ENCODE results near the gene TRIM46.
"Not testable (repeated sequence)": the region's sequence is repeated elsewhere in the genome, so short reads cannot be mapped to it uniquely, and the experiment has no call there.

TRIM46 gene

DNA sequence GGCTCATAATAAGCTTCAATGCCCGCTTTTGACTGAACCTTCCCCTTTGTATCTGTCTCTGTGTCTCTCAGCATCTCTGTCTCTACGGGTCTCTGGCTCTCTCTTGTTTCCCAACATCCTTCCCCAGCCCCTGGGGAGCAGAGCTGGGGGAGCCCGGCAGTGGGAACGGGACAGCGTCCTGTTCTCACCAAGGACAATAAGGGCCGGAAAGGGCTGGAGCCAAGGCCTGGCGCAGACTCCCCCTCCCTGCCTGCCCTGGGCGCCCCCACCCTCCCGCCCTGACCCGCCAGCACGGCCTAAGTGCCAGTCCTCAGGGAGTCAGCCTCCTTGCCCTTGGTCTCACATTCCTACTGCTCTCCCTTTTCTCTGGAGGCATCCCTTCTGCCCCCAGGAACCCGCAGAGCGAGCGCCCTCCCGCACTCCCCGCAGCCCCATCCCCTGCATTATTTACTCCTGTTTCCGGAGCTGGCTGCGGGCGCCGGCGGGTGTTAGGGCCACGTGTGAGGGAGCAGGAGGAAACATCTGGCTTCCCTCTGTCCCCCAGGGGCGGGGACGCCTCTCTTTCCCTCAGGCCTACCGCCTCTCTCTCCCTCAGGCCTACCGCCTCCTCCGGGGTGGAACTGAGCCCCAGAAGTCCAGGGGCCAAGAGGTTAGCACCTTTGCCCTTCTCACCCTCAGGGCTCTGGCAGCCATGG, 7.0 kb upstream of the TRIM46 start:
- H3K4me3 ChIP-seq (ENCODE audit: low read depth, low read length), result no peak overlapping the region
- TF ChIP-seq, protein P1, sequence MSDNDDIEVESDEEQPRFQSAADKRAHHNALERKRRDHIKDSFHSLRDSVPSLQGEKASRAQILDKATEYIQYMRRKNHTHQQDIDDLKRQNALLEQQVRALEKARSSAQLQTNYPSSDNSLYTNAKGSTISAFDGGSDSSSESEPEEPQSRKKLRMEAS (IDR thresholded peaks at IDR 0.05; ENCODE audit: low read depth, low read length), result peak; percentile 60
- TF ChIP-seq, protein P2, sequence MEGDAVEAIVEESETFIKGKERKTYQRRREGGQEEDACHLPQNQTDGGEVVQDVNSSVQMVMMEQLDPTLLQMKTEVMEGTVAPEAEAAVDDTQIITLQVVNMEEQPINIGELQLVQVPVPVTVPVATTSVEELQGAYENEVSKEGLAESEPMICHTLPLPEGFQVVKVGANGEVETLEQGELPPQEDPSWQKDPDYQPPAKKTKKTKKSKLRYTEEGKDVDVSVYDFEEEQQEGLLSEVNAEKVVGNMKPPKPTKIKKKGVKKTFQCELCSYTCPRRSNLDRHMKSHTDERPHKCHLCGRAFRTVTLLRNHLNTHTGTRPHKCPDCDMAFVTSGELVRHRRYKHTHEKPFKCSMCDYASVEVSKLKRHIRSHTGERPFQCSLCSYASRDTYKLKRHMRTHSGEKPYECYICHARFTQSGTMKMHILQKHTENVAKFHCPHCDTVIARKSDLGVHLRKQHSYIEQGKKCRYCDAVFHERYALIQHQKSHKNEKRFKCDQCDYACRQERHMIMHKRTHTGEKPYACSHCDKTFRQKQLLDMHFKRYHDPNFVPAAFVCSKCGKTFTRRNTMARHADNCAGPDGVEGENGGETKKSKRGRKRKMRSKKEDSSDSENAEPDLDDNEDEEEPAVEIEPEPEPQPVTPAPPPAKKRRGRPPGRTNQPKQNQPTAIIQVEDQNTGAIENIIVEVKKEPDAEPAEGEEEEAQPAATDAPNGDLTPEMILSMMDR (IDR thresholded peaks at IDR 0.05; ENCODE audit: low read depth, low read length), result no peak
- DNase-seq (ENCODE audit: low read depth), result peak; percentile 78

DNA sequence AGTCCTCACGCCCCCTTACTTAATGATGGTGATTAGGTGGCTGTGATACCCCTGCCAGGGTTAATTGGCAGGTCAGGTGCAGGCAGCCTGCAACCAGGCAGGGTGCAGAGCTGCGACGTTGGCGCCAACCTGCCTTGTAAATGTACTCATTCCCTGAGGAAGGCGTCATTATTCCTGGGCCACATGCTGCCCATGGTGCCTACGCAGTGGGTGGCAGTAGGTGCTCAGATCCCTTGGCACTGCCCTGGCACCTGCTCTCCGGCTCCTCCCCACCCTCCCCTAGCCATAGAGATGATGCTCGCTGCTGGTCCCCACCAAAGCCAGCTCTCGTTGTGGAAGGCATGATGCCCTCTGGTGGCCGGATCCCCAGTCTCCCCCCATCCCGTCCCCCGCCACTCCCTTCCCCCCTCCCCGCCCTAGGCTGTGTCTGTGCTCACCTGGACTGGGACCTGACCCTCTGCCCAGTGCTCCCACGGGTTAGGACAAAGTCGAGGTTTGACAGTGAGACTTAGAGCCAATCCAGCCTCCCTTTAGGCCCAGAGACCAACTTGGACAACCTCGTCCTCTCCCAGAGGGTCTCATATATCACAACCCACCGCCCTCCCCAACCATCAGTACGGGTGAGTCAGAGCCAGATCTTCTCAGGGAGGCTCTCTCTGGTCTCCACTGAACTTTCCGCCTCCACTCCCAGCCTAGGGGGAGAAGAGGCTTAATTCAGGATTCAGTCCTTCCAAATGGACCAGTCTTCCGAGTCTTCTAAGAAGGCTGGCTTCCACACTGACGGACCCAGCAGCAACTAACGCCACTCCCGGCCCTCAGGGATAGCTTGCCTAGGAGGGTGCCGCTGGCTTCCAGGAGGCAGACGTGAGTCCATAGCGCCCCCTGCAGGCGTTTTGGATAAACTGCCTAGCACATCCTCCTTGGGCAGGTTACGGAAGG, 6.2 kb upstream of the TRIM46 start:
- no peak overlapping the region for H3K4me3 ChIP-seq (ENCODE audit: low read depth, low read length)
- TF ChIP-seq, protein P2 (IDR thresholded peaks at IDR 0.05; ENCODE audit: low read depth, low read length), result peak; percentile 80
- TF ChIP-seq, protein P1 (IDR thresholded peaks at IDR 0.05; ENCODE audit: low read depth, low read length), result peak; percentile 54
- TF ChIP-seq MYC (IDR thresholded peaks at IDR 0.05; ENCODE audit: low read depth, low read length) (peak; percentile 30; the same call in 1 of the 2 replicates), POLR2A (IDR thresholded peaks at IDR 0.05; ENCODE audit: extremely low read depth, insufficient read length) (no peak)
- DNase-seq (ENCODE audit: low read depth), result peak; percentile 91

DNA sequence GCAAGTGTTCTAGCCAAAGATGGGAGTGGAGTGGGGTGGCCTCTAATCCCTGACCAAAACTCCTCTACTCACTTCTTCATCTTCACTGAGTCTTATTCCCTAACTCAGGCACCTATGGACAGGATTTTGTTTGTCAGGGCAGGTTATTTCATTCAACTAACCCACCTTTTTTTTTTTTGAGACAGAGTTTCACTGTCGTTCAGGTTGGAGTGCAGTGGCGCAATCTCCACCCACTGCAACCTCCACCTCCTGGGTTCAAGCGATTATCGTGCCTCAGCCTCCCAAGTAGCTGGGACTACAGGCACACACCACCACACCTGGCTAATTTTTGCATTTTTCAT, 5.6 kb upstream of the TRIM46 start:
- not testable (repeated sequence) for H3K4me3 ChIP-seq (ENCODE audit: low read depth, low read length)

DNA sequence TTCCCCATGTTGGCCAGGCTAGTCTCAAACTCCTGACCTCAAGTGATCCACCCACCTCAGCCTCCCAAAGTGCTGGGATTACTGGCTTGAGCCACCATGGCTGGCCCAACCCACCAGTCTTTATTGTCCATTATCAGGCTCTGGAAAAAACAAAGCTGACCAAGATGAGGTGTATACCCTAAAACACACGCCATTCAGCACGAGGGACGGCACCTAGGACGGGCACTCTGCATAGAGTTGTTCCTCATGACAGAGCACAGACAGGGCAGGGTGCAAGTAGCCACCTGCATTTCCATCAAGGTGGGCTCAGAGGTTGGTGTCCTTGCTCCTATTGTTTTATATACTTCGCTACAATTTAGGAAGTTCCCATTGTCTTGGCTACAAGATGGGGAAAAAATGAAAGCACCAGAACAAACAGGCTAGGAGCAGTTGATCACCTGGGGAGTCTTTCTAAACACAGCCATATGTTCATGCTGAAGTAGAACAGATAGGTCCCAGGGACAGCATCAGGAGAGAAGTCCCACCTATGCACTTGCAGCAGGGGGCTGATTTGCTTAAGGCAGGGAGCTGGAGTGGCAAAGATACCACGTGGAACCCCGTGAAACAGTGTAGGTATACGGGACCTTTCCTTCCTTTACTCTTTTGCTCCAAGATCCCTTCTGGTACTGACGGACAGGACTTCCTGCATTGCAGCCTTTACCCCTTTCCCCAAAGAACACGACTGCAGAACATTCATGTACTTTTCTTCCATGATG, 5.0 kb upstream of the TRIM46 start:
- TF ChIP-seq, protein P2 (IDR thresholded peaks at IDR 0.05; ENCODE audit: low read depth, low read length), result no peak
- no peak for TF ChIP-seq MYC (IDR thresholded peaks at IDR 0.05; ENCODE audit: low read depth, low read length)
- TF ChIP-seq, protein P1 (IDR thresholded peaks at IDR 0.05; ENCODE audit: low read depth, low read length), result no peak
- no peak for TF ChIP-seq POLR2A (IDR thresholded peaks at IDR 0.05; ENCODE audit: extremely low read depth, insufficient read length)
- no peak for DNase-seq (ENCODE audit: low read depth)
- H3K4me3 ChIP-seq (ENCODE audit: low read depth, low read length), result no peak overlapping the region

More for the DNA sequence above, 5.6 kb upstream of the TRIM46 start:
- not testable (repeated sequence) for DNase-seq (ENCODE audit: low read depth)

DNA sequence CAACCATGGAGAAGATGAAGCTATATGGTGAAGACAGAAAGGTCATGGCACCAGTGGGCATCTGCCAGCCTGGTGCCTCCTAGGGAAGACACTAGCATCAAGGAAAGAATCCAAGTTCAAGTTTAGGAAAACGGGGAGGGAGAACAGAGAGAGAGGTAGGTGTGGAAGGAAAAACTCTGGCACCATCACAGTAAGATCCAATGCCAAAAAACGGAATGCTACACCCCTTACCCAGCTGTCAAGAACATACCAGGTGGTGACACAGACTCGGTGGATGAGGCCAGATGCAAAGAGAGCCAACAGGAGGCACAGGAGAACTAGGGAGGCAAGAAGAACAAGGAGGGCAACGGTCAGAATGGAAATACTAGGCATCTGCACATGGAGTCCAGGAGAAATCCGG, 4.1 kb upstream of the TRIM46 start:
- TF ChIP-seq, protein P2 (IDR thresholded peaks at IDR 0.05; ENCODE audit: low read depth, low read length), result no peak
- no peak for TF ChIP-seq MYC (IDR thresholded peaks at IDR 0.05; ENCODE audit: low read depth, low read length)
- TF ChIP-seq POLR2A (IDR thresholded peaks at IDR 0.05; ENCODE audit: extremely low read depth, insufficient read length), result no peak
- TF ChIP-seq, protein P1 (IDR thresholded peaks at IDR 0.05; ENCODE audit: low read depth, low read length), result no peak
- no peak overlapping the region for H3K4me3 ChIP-seq (ENCODE audit: low read depth, low read length)
- DNase-seq (ENCODE audit: low read depth), result no peak

Measured in NB4 (cell line).